PC-3 (cell line): ENCODE results near the gene GUCA2A. TPM values are rescaled to one million over a fixed set of nuclear protein-coding genes. Genes with fewer than 3 reads are reported as not detected.

ENCODE experiments used
- ATAC-seq: fragments of 200-7000 bp; cut with Tn5 transposase; 2 replicates; pipeline ENCODE4 v1.9.1; 2020; ENCODE audit warnings: mild to moderate bottlenecking, moderate library complexity
- BruUV-seq: library from RNA; stranded (reverse); fragments of 400-500 nt; replicated peaks from 2 replicates; lab custom pipeline; 2021; lab: Mats Ljungman, UMichigan
- CTCF ChIA-PET: fragments of 300-600 bp; sonication (Branson Sonifier 250); formaldehyde crosslinking; loops from one replicate; lab custom pipeline; 2022; ENCODE audit warnings: antibody characterized with exemption; lab: Charles Lee
- POLR2A ChIA-PET: fragments of 300-600 bp; sonication (Branson Sonifier 250); formaldehyde crosslinking; loops from one replicate; lab custom pipeline; 2022; ENCODE audit warnings: antibody characterized with exemption; ENCODE audit not compliant: unreplicated experiment; lab: Charles Lee
- DNase-seq: peaks from one replicate; pipeline ENCODE4 v3.0.0-alpha.2; 2015
- H2AFZ ChIP-seq: fragments of 300-600 bp; sonication (generic); 2 replicates; pipeline ENCODE4 v1.6.0; 2016; ENCODE audit warnings: antibody characterized with exemption, low read length
- H3F3A ChIP-seq: fragments of 300-600 bp; sonication (generic); one replicate; pipeline ENCODE4 v1.6.0; 2017; ENCODE audit warnings: antibody characterized with exemption, low read length, control low read depth, mild to moderate bottlenecking; ENCODE audit not compliant: unreplicated experiment
- H3K27ac ChIP-seq: fragments of 300-600 bp; sonication (generic); 2 replicates; pipeline ENCODE4 v1.5.1; 2016; ENCODE audit warnings: mild to moderate bottlenecking, low read length
- H3K27me3 ChIP-seq: fragments of 300-600 bp; sonication (generic); 2 replicates; pipeline ENCODE4 v1.6.1; 2016; ENCODE audit warnings: low read length, mixed read lengths
- H3K36me3 ChIP-seq: fragments of 300-600 bp; sonication (generic); 2 replicates; pipeline ENCODE4 v1.6.1; 2016; ENCODE audit warnings: low read depth, mixed run types, low read length, mixed read lengths
- H3K4me1 ChIP-seq: fragments of 300-600 bp; sonication (generic); 2 replicates; pipeline ENCODE4 v1.5.1; 2016; ENCODE audit warnings: low read length; ENCODE audit not compliant: insufficient read depth
- H3K4me2 ChIP-seq: fragments of 300-600 bp; sonication (generic); 2 replicates; pipeline ENCODE4 v1.6.0; 2016; ENCODE audit warnings: low read length
- H3K4me3 ChIP-seq: fragments of 300-600 bp; sonication (generic); 2 replicates; pipeline ENCODE4 v1.5.1; 2016; ENCODE audit warnings: mild to moderate bottlenecking, low read length, mixed read lengths
- H3K79me2 ChIP-seq: fragments of 300-600 bp; sonication (generic); 2 replicates; pipeline ENCODE4 v1.6.1; 2017; ENCODE audit warnings: low read length, mixed read lengths
- H3K9ac ChIP-seq: fragments of 300-600 bp; sonication (generic); 2 replicates; pipeline ENCODE4 v1.6.0; 2016; ENCODE audit warnings: mild to moderate bottlenecking, low read length
- H3K9me2 ChIP-seq: fragments of 300-600 bp; sonication (generic); replicated peaks from 2 replicates; pipeline ENCODE4 v1.6.1; 2016; ENCODE audit warnings: mixed run types, low read length, mixed read lengths
- H3K9me3 ChIP-seq: fragments of 300-600 bp; sonication (generic); 2 replicates; pipeline ENCODE4 v1.6.1; 2016; ENCODE audit warnings: low read length, mixed read lengths
- H4K20me1 ChIP-seq: fragments of 300-600 bp; sonication (generic); 2 replicates; pipeline ENCODE4 v1.6.1; 2016; ENCODE audit warnings: low read length, mixed read lengths
- EZH2 ChIP-seq: fragments of 300-600 bp; sonication (generic); IDR thresholded peaks from one replicate; pipeline ENCODE4 v1.6.1; 2017; ENCODE audit warnings: antibody characterized with exemption, mild to moderate bottlenecking, low read length; ENCODE audit not compliant: unreplicated experiment
- EZH2phosphoT487 ChIP-seq: fragments of 300-600 bp; sonication (generic); IDR thresholded peaks from 2 replicates; pipeline ENCODE4 v1.6.1; 2018; ENCODE audit warnings: mild to moderate bottlenecking, antibody characterized with exemption, low read length, borderline replicate concordance
- intact Hi-C: fragments of 100-400 bp; cut with micrococcal nuclease; formaldehyde crosslinking; loops from 2 replicates; pipeline ENCODE4 v1.9.0; 2023
- total RNA-seq: library from RNA; depleted of rRNA; stranded (reverse); fragments of >200 nt; gene quantifications from 2 replicates; pipeline ENCODE4 v1.2.3, GENCODE V29; 2014
- TF ChIP-seq, protein P1 (sequence below): fragments of 300-600 bp; sonication (generic); conservative IDR thresholded peaks from 2 replicates; pipeline ENCODE4 v1.5.1; 2017; ENCODE audit warnings: antibody characterized with exemption, low read depth, mild to moderate bottlenecking, low read length

GUCA2A gene
- total RNA-seq, 1 experiment from 2014 or later = not detected

GRCh38 chr1:42179900-42180329 is 15.4 kb upstream of the GUCA2A start:
- BruUV-seq = no TSS peak
- CTCF ChIA-PET = no interaction called here
- POLR2A ChIA-PET = interaction anchor here (0.7 kb wide), 1 partner anchor 201 kb away, joined by 5 read pairs; the partner anchor contains the start of gene RIMKLA

GRCh38 chr1:42179275-42179674 is 14.7 kb upstream of the GUCA2A start:
- ChIA-PET CTCF (no interaction called here), POLR2A (no interaction called here)
- no peak for ATAC-seq
- no peak overlapping the region for H3K27ac ChIP-seq
- H3K9ac ChIP-seq = no peak overlapping the region
- no TSS peak for BruUV-seq
- intact Hi-C loops = loop anchor here (5.0 to 10.0 kb wide), 2 partner anchors 213 to 604 kb away; no protein-coding TSS in a partner anchor
- H4K20me1 ChIP-seq = no peaks in the 10 kb centered on the region
- DNase-seq = no peak
- no peak overlapping the region for H3K4me3 ChIP-seq
- H2AFZ ChIP-seq = no peak overlapping the region
- no peaks in the 10 kb centered on the region for H3K27me3 ChIP-seq
- no peaks in the 10 kb centered on the region for H3K9me2 ChIP-seq
- no peak for TF ChIP-seq EZH2phosphoT487
- TF ChIP-seq, protein P1, sequence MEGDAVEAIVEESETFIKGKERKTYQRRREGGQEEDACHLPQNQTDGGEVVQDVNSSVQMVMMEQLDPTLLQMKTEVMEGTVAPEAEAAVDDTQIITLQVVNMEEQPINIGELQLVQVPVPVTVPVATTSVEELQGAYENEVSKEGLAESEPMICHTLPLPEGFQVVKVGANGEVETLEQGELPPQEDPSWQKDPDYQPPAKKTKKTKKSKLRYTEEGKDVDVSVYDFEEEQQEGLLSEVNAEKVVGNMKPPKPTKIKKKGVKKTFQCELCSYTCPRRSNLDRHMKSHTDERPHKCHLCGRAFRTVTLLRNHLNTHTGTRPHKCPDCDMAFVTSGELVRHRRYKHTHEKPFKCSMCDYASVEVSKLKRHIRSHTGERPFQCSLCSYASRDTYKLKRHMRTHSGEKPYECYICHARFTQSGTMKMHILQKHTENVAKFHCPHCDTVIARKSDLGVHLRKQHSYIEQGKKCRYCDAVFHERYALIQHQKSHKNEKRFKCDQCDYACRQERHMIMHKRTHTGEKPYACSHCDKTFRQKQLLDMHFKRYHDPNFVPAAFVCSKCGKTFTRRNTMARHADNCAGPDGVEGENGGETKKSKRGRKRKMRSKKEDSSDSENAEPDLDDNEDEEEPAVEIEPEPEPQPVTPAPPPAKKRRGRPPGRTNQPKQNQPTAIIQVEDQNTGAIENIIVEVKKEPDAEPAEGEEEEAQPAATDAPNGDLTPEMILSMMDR = no peak
- no peak for TF ChIP-seq EZH2
- H3F3A ChIP-seq = no peaks in the 10 kb centered on the region
- no peaks in the 10 kb centered on the region for H3K9me3 ChIP-seq
- no peak overlapping the region for H3K4me2 ChIP-seq
- H3K4me1 ChIP-seq = peaks cover 35% of the 10 kb centered on the region
- H3K79me2 ChIP-seq = no peaks in the 10 kb centered on the region
- H3K36me3 ChIP-seq = peaks cover 9% of the 10 kb centered on the region

More at GRCh38 chr1:42179900-42180329, 15.4 kb upstream of the GUCA2A start:
- peaks cover 12% of the 10 kb centered on the region for H3K36me3 ChIP-seq
- peaks cover 28% of the 10 kb centered on the region for H3K4me1 ChIP-seq
- no peaks in the 10 kb centered on the region for H3K79me2 ChIP-seq
- no peaks in the 10 kb centered on the region for H4K20me1 ChIP-seq
- H3K27ac ChIP-seq = no peak overlapping the region
- intact Hi-C loops = loop anchor here (5.0 to 10.0 kb wide), 2 partner anchors 212 to 605 kb away; no protein-coding TSS in a partner anchor
- no peak for DNase-seq
- no peak overlapping the region for H2AFZ ChIP-seq
- no peak overlapping the region for H3K4me2 ChIP-seq
- H3F3A ChIP-seq = no peaks in the 10 kb centered on the region
- H3K4me3 ChIP-seq = no peak overlapping the region
- no peak overlapping the region for H3K9ac ChIP-seq
- no peak for ATAC-seq
- no peaks in the 10 kb centered on the region for H3K9me3 ChIP-seq
- no peaks in the 10 kb centered on the region for H3K27me3 ChIP-seq
- no peaks in the 10 kb centered on the region for H3K9me2 ChIP-seq
- TF ChIP-seq, protein P1 = no peak
- TF ChIP-seq EZH2 (no peak), EZH2phosphoT487 (no peak)

DNA sequence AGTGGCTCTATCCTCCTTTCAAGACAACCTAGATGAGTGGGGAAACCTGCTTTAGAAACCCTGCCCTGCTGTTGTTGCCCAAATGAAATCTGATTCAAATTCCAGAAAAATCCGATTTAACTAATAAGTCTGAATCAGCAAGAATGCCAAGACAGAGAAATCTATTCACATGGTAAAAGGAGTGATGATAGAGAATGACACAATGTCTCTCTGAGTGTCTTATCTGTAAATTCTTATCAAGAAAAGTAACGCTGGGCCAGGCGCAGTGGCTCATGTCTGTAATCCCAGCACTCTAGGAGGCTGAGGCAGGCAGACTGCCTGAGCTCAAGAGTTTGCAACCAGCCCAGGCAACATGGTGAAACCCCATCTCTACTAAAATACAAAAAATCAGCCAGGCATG is 13.7 kb upstream of the GUCA2A start:
- Histone ChIP-seq H3K4me1 (peaks cover 44% of the 10 kb centered on the region), H3K36me3 (peaks cover 9% of the 10 kb centered on the region), H3K79me2 (no peaks in the 10 kb centered on the region), H3F3A (peaks cover 4% of the 10 kb centered on the region), H3K27ac (peak overlapping the region; percentile 48), H3K4me2 (no peak overlapping the region), H3K9me2 (no peaks in the 10 kb centered on the region), H3K9me3 (no peaks in the 10 kb centered on the region), H3K4me3 (no peak overlapping the region), H3K27me3 (no peaks in the 10 kb centered on the region), H4K20me1 (no peaks in the 10 kb centered on the region), H3K9ac (no peak overlapping the region), H2AFZ (no peak overlapping the region)
- BruUV-seq = no TSS peak
- POLR2A ChIA-PET = no interaction called here
- CTCF ChIA-PET = no interaction called here
- intact Hi-C loops = loop anchor here (5.0 to 10.0 kb wide), 2 partner anchors 214 to 603 kb away; no protein-coding TSS in a partner anchor
- ATAC-seq (no peak), DNase-seq (no peak)
- TF ChIP-seq EZH2 = no peak
- TF ChIP-seq, protein P1 = no peak
- TF ChIP-seq EZH2phosphoT487 = no peak
